ENCODE data around the gene ATP13A4.

DNA sequence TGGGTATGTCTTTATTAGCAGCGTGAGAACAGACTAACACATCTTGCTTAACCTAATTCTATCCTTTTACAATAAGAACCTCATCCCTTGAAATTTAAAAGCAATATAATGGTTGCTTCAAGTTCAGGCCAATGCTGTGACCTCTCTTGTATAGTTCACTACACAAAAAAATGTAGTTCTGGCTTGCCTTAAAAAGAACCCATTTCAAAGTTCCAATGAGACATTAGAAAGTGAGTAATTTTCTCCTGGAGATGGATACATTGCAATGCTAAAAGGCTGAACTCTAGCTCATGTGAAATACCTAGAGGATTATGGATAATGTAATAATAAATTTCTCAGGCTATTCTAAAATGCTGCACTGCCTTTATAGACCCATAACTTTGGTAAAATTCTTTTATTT, 47.8 kb downstream of the ATP13A4 start:
- TF ChIP-seq, protein P1, sequence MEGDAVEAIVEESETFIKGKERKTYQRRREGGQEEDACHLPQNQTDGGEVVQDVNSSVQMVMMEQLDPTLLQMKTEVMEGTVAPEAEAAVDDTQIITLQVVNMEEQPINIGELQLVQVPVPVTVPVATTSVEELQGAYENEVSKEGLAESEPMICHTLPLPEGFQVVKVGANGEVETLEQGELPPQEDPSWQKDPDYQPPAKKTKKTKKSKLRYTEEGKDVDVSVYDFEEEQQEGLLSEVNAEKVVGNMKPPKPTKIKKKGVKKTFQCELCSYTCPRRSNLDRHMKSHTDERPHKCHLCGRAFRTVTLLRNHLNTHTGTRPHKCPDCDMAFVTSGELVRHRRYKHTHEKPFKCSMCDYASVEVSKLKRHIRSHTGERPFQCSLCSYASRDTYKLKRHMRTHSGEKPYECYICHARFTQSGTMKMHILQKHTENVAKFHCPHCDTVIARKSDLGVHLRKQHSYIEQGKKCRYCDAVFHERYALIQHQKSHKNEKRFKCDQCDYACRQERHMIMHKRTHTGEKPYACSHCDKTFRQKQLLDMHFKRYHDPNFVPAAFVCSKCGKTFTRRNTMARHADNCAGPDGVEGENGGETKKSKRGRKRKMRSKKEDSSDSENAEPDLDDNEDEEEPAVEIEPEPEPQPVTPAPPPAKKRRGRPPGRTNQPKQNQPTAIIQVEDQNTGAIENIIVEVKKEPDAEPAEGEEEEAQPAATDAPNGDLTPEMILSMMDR (optimal IDR thresholded peaks at IDR 0.05 in 1 of 3, IDR thresholded peaks at IDR 0.05 in 1 of 3, conservative IDR thresholded peaks at IDR 0.05 in 1 of 3; ENCODE audit: extremely low read depth in 1 of 3, insufficient read depth in 2 of 3, low read length in 3 of 3): no peak
- TF ChIP-seq EZH2 (IDR thresholded peaks at IDR 0.05; ENCODE audit: low read length): no peak

Data from keratinocyte (primary cell).